Mammary epithelial cell (primary cell): ENCODE results near the gene GTF2F2.

ENCODE experiments used
- CTCF ChIP-seq, 2 donors: IDR thresholded peaks in 1 of 2; conservative IDR thresholded peaks in 1 of 2; 2 replicates each; pipeline ENCODE4 v1.5.1; 2011 to 2012; ENCODE audit warnings: inconsistent platforms in 2 of 2, low read length in 2 of 2, mild to moderate bottlenecking in 2 of 2, control low read depth in 1 of 2, low read depth in 1 of 2; ENCODE audit not compliant: insufficient read depth in 1 of 2; ENCODE audit errors: extremely low read depth in 1 of 2
- EZH2 ChIP-seq: IDR thresholded peaks from 2 replicates; pipeline ENCODE4 v1.6.1; 2012; ENCODE audit warnings: low read length, inconsistent platforms, borderline replicate concordance

GRCh38 chr13:45196622-45197021 lies 76.3 kb downstream of the GTF2F2 start:
- TF ChIP-seq CTCF (conservative IDR thresholded peaks at IDR 0.05 in 1 of 2, IDR thresholded peaks at IDR 0.05 in 1 of 2; ENCODE audit: extremely low read depth in 1 of 2, insufficient read depth in 1 of 2, low read depth in 1 of 2, low read length in 2 of 2) (no peak), EZH2 (no peak)
